Left lobe of liver (tissue), 2 donors: ENCODE measurements around the gene LBHD1. TPM values are rescaled to one million over a fixed set of nuclear protein-coding genes. Genes with fewer than 3 reads are reported as not detected.
"Not testable (repeated sequence)": the region's sequence is repeated elsewhere in the genome, so short reads cannot be mapped to it uniquely, and the experiment has no call there.

Experiments
- ATAC-seq: fragments of 200-7000 bp; cut with Tn5 transposase; one replicate; pipeline ENCODE4 v1.9.1; 2020; ENCODE audit warnings: mild to moderate bottlenecking, moderate library complexity
- DNase-seq: peaks from one replicate; pipeline ENCODE4 v3.0.0-alpha.2; 2020; ENCODE audit warnings: low spot score
- total RNA-seq: library from RNA; stranded (reverse); gene quantifications from one replicate; pipeline ENCODE4 v1.2.1, GENCODE V29; 2021
- donor health status: DM: no; HTN: no; CAD: no; lungs with moderate emphysema.
- donor health status: DM: no; HTN: yes; CAD: no.

The LBHD1 gene
- total RNA-seq, 1 donor from 2014 or later, result 3.3 TPM

- ATAC-seq, result peak; percentile 97
Measured at GRCh38 chr11:62694455-62695167, 22.5 kb upstream of the LBHD1 start.

DNA sequence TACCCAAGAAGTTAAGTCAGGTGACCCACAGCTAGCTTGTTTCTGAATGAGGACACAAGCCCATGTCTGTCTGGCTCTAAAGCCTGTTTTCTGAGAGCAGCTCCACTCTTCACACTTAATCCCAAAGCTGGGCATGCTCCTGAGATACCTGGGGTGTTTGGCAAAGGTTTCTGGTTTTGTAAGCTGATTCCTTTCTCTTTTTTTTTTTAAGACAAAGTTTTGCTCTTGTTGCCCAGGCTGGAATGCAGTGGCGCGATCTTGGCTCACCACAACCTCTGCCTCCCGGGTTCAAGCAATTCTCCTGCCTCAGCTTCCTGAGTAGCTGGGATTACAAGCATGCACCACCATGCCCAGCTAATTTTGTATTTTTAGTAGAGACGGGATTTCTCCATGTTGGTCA, 21.6 kb upstream of the LBHD1 start:
- DNase-seq, ATAC-seq: not testable (repeated sequence)

More at GRCh38 chr11:62694455-62695167, 22.5 kb upstream of the LBHD1 start:
- peak; percentile 74 for DNase-seq

DNA sequence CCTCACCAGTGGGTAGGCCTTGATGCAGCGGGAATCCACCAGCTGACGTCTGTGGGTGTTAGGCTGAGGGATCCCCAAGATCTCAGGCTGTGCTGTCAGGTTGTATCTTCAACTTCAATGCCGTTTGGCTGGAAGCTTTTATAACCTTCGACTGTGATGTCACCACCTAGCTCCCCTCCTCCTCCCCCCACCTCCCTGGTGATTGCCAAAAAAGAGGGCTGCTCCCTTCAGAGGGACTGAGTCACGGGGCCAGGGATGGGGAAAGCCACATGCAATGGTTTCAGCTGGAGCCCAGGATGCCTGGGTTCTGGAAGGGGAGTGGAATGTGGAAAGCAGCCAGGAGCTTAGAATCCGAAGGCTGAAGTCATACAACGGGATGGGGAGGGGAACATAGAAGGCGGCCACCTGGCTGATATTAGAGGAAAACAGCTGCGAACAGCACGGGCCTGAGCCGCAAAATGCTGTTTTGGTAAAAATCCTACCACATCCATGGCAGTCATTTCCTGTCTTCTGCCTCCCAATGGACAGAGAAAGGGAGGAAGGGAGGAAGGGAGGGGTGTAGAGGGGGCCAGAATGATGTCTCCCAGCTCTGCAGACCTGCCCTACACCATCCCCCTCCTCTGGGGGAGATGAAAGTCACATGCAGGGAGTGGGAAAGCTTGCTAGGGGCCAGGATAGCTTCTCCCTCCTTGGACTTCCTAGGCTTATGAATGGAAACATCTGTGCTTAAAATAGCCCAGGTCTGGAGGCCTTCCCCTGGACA, 17.5 kb upstream of the LBHD1 start, which contains the start of gene LRRN4CL:
LRRN4CL (minus strand) TSS at position 110 of the 763 bp plus-strand sequence. CDS start 1,022 bp downstream, outside the sequence.
- DNase-seq (no peak), ATAC-seq (no peak)

GRCh38 chr11:62688491-62688890, 16.4 kb upstream of the LBHD1 start:
- ATAC-seq, result peak; percentile 25

GRCh38 chr11:62687508-62688396, 15.7 kb upstream of the LBHD1 start:
- DNase-seq, result no peak
- peak; percentile 52 for ATAC-seq

More at GRCh38 chr11:62688491-62688890, 16.4 kb upstream of the LBHD1 start:
- DNase-seq, result no peak

DNA sequence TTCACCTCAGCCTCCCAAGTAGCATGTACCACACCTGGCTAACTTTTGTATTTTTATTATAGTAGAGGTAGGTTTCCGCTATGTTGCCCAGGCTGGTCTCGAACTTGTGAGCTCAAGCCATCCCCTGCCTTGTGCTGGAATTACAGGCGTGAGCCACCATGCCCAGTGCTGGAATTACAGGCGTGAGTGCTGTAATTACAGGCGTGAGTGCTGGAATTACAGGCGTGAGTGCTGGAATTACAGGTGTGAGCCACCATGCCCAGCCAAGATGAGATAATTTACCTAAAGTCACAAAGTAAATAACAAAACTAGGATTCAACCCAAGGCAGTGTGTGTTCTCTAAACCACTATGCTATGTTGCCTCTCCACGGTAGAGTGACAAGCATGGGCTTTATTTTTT, 10.5 kb upstream of the LBHD1 start:
- DNase-seq (no peak), ATAC-seq (no peak)

- no peak for DNase-seq
- peak; percentile 91 for ATAC-seq
Measured at GRCh38 chr11:62680825-62681240, 8.8 kb upstream of the LBHD1 start.

DNA sequence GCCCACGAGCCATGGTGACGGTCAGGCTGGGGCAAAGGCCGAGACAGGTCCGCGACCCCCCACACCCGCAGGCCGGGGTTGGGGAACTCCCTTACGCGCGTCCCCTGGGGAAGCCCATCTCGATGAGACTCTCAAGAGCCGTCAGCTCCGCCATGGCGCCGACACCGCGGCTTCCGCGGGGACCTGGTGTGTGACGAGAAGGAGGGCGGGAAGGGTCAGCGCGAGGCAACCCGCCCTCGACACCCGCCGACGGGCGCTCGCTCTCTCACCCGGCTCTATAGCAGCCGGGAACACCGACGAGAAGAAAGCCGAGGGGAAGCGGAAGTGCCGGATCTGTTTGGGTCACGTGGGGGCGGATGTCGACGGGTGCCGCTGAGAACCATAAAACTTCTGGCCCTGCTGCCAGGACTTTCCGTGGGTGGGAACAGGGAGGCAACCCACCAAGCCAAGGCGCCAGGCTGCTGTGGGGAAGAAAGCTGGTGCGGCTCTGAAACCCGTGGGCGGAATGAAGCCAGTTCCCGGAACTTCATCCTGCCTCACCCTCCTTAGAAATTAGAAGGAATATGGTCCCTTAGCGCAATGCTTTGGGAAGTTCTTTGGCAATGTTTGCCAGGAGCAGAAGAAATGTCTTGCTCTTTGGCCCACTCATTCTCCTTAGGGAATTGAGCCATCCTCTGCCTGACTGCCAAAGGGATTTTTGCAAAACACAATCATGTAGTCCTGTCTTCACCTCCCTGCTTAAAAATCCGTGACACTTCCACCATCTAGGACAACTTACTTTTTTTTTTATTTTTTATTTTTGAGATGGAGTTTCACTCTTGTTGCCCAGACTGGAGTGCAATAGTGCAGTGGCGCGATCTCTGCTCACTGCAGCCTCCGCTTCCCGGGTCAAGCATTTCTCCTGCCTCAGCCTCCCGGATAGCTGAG, 7.0 kb upstream of the LBHD1 start, which contains the start of gene UBXN1:
UBXN1 (minus strand) TSS at position 304 of the 927 bp plus-strand sequence; CDS start at position 154, 150 bp downstream.
- peak; percentile 91 for DNase-seq
- ATAC-seq, result peak; percentile 83

GRCh38 chr11:62678433-62678769, 6.3 kb upstream of the LBHD1 start:
- DNase-seq (no peak), ATAC-seq (peak; percentile 7)

DNA sequence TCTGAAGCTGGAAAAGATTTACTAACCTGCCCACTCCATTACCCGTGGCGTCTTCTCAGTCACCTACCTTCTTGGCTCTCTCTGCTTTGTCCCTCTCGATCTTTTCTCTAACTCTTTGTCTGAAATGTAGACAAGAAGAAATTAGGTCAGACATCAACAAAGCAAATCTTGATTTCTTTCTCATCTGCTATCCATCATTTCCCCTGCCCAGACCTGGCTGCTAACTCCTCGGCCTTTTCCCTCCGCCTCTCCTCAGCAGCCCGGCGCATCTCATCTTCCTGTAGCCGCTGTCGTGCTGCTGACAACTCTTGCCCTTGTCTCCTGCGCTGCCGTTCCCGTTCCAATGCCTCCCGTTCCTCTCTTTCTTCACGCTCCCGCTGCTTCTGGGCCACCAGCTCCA, 5.6 kb upstream of the LBHD1 start:
- ATAC-seq (no peak), DNase-seq (no peak)

- no peak for ATAC-seq
- DNase-seq, result no peak
Measured at GRCh38 chr11:62677156-62677555, 5.1 kb upstream of the LBHD1 start.

- ATAC-seq, result no peak
- DNase-seq, result no peak
Measured at GRCh38 chr11:62676698-62677097, 4.6 kb upstream of the LBHD1 start.

DNA sequence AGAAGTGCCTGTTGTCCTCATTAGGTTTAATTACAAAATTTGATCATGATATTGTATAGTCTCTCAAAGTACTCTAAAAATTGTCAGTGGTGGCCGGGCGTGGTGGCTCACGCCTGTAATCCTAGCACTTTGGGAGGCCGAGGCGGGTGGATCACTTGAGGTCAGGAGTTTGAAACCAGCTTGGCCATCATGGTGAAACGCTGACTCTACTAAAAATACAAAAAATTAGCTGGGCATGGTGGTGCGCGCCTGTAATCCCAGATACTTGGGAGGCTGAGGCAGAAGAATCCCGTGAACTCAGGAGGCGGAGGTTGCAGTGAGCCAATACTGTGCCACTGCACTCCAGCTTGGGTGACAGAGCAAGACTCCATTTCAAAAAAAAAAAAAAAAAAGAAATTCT, 3.3 kb upstream of the LBHD1 start:
- DNase-seq, ATAC-seq: not testable (repeated sequence)

GRCh38 chr11:62673196-62673525, 1.1 kb upstream of the LBHD1 start:
- no peak for ATAC-seq

GRCh38 chr11:62671236-62671607, 845 bp downstream of the LBHD1 start:
- ATAC-seq, result peak; percentile 24
- DNase-seq, result no peak

More at GRCh38 chr11:62673196-62673525, 1.1 kb upstream of the LBHD1 start:
- no peak for DNase-seq

DNA sequence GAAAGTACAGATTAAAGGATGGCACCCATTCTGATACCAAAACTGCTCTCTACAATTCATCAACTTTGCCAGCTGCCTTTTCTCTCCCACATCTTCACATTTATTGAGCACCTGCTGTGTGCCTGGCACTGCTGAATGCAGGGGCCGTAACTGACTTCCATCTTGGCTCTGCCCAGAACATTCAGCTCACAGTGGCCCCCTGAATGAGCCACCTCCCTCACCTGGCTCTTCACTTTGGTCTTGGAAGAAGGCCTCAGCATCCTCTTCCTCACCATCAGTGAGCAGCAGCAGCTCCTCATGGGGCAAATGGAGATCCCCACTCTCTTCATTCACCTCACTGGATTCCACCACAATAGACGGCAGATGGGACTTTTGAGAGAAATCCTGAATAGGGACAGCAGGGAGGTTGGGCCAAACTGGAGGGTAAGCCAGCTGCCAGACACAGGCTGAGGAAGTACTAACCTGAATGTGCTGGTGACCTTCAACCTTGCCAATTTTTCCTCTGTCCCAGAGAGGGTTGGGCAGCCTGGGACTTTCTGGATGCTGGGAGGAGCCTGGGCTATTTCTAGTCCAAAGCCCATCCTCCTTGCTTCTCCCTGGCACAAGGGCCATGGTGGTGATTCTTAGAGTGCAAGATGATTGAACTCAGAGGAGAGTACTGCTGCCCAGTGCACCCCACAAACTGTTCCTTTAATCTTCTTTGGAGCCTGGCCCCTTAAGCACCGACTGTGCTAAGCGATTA, 2.5 kb downstream of the LBHD1 start:
- DNase-seq (peak; percentile 77), ATAC-seq (peak; percentile 52)

- ATAC-seq (no peak), DNase-seq (no peak)
Measured at GRCh38 chr11:62667460-62667859, 4.6 kb downstream of the LBHD1 start.

DNA sequence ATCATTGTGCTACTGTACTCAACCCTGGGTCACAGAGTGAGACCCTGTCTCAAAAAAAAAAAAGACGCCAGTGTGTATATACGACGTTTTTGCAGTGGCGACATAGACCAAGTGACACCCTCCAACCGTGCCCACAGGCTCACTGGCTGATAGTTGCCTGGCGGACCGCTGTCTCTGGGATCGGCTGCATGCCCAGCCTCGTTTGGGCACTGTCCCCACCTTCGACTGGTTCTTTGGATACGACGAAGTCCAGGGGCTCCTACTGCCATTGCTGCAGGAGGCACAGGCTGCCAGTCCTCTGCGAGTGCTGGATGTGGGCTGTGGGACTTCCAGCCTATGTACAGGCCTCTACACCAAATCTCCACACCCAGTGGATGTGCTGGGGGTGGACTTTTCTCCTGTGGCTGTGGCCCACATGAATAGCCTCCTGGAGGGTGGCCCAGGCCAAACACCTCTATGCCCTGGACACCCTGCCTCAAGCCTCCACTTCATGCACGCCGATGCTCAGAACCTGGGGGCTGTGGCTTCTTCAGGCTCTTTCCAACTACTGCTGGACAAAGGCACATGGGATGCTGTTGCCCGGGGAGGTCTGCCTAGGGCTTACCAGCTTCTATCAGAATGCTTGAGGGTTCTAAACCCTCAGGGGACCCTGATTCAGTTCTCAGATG, 5.7 kb downstream of the LBHD1 start:
- DNase-seq, result no peak
- no peak for ATAC-seq
